GM19463 (cell line): ENCODE data around the gene USHBP1.
A peak's percentile ranks its signal among the peaks of the same experiment; 100 is the strongest.
"Not testable (repeated sequence)": the region's sequence is repeated elsewhere in the genome, so short reads cannot be mapped to it uniquely, and the experiment has no call there.

ENCODE experiments used
- ATAC-seq: cut with Tn5 transposase; IDR thresholded peaks from one replicate; pipeline ENCODE4 v1.9.1; 2021; ENCODE audit warnings: mild to moderate bottlenecking, moderate library complexity; ENCODE audit not compliant: unreplicated experiment

Gene USHBP1

GRCh38 chr19:17296976-17297375 is 32.4 kb upstream of the USHBP1 start:
- no peak for ATAC-seq

DNA sequence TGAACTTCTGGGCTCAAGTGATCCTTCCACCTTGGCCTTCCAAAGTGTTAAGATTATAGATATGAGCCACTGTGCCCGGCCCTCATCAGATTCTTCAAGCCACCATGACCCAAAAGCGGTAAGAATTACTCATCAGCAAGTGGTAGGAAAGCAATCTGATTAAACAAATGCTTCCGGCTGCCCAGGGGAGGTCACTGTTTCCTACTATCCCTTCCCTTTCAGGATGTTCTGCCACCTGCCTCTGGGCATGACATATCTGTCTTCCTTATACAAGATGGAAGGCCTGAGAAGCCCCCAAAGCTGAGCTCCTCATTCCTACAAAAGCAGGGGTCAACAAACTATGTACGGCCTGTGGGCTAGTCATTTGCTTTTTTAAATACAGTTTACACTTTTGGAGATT is 31.7 kb upstream of the USHBP1 start:
- ATAC-seq = no peak

- not testable (repeated sequence) for ATAC-seq
These were observed 31.0 kb upstream of the USHBP1 start for GRCh38 chr19:17295551-17295950.

- no peak for ATAC-seq
These were observed 29.7 kb upstream of the USHBP1 start for GRCh38 chr19:17294051-17294891.

DNA sequence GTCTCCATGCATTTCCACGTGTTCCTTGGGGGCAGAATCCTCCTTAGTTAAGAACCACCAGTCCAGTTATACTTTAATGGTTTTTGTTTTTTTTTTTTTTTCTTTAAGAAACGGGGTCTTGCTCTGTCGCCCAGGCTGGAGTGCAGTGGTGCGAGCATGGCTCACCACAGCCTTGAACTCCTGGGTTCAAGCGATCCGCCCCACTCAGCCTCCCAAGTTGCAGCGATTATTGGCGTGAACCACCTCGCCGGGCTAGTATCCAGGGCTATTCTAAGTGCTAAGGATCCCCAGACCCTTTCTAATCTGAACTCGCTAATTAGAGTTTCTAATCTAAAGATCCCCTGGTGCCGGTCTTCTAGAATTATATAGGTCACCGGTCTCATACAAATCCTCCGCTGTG is 29.1 kb upstream of the USHBP1 start:
- ATAC-seq = no peak

- ATAC-seq = peak; percentile 84
These were observed 27.9 kb upstream of the USHBP1 start for GRCh38 chr19:17292301-17293074.

DNA sequence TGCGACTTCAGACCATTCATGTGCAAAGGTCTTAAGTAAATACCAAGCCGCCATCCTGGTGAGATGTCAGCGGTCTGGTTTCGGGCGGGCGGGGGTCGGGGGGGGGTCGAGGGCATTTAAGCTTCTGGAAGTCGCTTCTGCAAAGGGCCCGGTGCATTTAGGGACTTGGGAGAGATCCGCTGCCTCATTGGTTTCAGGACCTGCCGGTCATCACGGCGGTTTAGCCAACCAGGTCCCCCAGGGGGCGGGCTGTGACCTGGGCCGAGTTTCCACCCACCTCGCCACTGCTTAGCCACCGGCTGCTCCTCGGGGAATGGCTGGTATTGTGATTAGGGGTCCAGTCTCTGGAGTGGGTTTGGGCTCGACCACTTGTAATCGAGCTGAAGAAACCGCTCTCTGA is 24.9 kb upstream of the USHBP1 start:
- no peak for ATAC-seq

GRCh38 chr19:17286752-17287151 is 22.2 kb upstream of the USHBP1 start:
- no peak for ATAC-seq

DNA sequence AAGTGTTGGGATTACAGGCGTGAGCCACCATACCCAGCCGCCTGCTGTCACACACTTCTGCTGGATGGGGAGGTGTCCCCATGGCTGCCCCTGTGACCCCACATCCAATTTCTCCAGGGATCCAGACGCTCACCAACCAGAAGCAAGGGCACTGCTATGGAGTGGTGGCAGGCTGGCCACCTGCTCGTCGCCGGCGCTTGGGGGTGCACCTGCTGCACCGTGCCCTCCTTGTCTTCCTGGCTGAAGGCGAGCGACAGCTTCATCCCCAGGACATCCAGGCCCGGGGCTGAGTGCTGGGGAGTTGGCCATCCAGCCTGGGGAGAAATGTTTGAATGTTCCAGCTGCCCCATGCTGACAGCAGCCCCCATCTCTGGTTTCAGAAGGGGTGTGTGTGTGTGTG is 21.7 kb upstream of the USHBP1 start:
- ATAC-seq = no peak

DNA sequence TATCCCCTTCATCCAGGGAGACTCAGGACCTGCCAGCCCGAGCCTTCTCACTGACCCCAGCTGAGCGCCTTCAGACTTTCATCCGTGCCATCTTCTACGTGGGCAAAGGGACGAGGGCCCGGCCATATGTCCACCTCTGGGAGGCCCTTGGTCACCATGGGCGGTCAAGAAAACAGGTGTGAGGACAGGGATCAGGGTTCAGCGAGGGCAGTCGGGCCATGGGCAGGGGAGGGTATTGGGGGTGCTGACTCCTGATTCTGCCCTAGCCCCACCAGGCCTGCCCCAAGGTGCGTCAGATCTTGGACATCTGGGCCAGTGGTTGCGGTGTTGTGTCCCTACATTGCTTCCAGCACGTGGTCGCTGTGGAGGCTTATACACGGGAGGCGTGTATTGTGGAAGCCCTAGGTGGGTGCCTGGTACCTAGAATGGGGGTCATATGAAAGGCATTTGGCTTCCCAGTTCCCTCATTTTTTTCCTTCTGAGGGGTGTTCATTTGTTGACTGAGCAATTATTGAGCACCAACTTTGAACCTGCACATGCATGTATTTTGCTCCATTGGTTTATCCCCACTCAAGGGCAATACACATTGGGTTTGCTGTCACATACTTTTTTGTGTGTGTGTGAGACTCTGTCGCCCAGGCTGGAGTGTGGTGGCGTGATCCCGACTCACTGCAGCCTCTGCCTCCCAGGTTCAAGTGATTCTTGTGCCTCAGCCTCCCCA is 21.0 kb upstream of the USHBP1 start:
- ATAC-seq = no peak

GRCh38 chr19:17283504-17283996 is 19.0 kb upstream of the USHBP1 start:
- ATAC-seq = no peak

GRCh38 chr19:17282488-17283125 is 18.1 kb upstream of the USHBP1 start:
- peak; percentile 70 for ATAC-seq

DNA sequence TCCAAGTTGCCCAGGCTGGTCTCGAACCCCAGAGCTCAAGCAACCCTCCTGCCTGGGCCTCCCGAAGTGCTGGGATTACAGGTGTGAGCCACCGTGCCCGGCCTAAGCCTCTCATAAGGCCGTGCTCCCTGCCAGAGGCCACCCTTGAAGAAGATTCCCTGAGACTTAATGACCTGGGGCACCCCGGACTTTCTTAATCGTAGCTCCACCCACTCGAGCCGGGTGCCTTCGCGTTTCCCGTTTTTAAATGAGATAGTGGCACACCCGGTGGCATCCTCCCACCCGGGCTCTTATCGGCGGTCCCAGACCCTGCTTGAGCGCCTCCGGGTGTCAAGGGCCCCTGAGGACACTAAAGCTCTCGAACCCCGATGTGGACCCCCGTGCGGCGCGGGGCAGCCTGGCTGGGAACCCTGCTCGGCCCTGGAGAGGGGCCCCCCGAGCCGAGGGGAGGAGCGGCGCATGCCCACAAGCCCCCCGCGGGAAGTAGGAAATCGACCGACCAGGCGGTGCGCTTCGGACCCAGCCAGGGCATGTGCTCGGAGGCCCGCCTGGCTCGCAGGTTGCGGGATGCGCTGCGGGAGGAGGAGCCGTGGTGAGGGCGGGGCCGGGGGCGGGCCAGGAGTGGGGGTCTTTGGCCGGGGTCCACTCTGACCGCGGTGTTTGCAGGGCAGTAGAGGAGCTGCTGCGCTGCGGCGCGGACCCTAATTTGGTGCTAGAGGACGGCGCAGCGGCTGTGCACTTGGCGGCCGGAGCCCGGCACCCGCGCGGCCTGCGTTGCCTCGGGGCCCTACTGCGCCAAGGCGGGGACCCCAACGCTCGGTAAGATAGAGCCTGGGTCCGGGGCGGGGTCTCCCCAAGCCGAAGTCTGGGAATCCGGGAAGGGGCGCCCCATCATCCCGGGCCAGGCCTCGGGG is 17.1 kb upstream of the USHBP1 start, which contains the start of gene ANKLE1:
Gene ANKLE1, plus strand, starts transcription at position 511 of the 914 bp plus-strand sequence. Its CDS starts 20 bp downstream, at position 531.
- ATAC-seq = no peak

GRCh38 chr19:17279436-17279835 is 14.9 kb upstream of the USHBP1 start:
- no peak for ATAC-seq

DNA sequence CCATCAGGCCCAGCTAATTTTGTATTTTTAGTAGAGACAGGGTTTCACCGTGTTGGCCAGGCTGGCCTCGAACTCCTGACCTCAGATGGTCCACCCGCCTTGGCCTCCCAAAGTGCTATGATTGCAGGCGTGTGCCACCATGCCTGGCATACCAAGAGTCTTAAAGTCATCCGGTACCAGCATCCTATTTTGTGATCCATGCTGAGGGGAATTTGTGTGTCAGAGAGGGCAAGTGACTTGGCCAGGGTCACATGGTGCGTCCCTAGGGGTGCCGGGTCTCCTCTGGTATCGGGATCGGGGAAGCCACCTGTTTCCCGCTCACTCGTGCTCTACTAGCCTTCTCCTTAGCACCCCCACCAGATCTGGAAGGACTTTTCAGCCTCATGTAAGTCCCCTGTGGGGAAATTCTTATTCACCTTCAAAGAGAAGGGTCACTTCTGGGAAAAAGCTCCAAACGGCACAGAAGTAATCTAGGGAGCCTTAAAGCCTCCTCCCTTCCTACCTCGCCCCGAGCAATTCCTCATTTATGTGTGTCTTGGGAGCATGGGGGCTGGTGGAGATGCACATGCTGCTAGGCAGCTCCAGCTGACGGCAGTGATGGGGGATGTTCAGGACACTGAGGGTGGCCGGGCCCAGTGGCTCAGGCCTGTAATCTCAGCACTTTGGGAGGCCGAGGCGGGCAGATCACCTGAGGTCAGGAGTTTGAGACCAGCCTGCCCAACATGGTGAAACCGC is 11.1 kb upstream of the USHBP1 start:
- no peak for ATAC-seq

DNA sequence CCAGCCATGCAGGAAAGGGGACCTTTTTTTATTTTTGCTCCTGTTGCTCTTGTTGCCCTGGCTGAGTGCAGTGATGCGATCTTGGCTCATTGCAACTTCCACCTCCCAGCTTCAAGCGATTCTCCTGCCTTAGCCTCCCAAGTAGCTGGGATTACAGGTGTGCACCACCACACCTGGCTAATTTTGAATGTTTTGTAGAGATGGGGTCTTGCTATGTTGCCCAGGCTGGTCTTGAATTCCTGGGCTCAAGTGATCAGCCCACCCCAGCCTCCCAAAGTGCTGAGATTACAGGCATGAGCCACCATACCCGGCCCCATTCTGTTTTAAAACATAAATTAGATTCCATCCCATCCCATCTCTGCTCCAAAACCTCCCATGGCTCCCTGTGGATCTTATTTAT is 10.3 kb upstream of the USHBP1 start:
- ATAC-seq = not testable (repeated sequence)

- no peak for ATAC-seq
These were observed 4.2 kb upstream of the USHBP1 start for GRCh38 chr19:17268754-17269153.

DNA sequence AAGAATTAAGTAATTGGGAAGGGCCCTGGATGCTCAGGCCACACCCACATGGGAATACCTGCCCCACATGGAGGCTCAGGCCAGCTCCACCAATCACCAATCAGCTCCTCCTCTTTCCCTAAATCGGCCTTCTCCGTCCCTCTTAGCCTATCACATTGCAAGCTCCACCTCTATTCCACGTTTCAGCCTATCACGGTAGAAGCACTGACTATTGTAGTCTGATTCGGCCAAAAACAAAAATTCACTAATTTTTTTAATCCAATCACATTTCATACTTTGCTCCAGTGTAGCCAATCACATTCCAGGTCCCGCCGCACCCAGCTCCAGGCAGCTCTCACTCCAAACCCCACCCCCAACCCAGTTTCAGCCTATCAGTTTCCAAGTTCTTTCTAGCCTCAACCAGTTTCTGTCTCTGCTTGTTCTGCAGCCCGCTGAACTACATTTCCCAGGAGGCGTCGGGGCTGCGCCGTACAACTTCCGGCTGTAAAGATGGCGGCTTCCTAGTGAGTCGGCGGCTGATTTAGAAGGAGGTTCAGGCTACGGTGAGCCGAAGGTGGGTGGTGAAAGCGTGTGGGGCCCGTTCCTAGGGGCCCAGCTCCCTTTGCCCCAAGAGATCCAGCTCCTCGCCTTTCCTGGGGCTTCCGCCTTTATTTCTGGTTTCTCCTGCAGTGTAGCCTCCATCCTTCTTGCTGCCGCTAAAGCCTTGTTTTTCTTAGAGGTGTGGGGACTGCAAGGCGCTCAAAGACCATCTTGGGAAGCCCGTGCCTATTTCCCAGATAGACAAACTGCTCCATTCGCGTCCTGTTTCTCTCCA is 2.6 kb upstream of the USHBP1 start, which contains the start of gene BABAM1:
Gene BABAM1, plus strand, starts transcription at position 469 of the 814 bp plus-strand sequence. CDS start 1,364 bp downstream, outside the sequence.
- ATAC-seq = peak; percentile 89
